Measurements from ENCODE around the gene MBLAC2.
A peak's percentile ranks its signal among the peaks of the same experiment; 100 is the strongest.

MBLAC2 gene

GRCh38 chr5:90474235-90475107, at the start of gene MBLAC2, which contains the start of gene POLR3G:
MBLAC2 (minus strand) TSS chr5:90474771; CDS start chr5:90474292, 479 bp downstream.
POLR3G (plus strand) TSS chr5:90474864; CDS start chr5:90485568, 10,704 bp downstream.
- Mint-ChIP-seq H3K36me3 (ENCODE audit: low read depth) (peaks cover 18% of the 10 kb centered on the region), H3K9me3 (peaks cover 9% of the 10 kb centered on the region), H3K4me3 (peak within 1 kb of the TSS; percentile 96 to 98 (median 97)), H3K4me1 (peaks cover 19% of the 10 kb centered on the region), H3K27ac (peak within 1 kb of the TSS; percentile 75 to 96 (median 93)), H3K27me3 (ENCODE audit: low read depth) (peaks cover 5% of the 10 kb centered on the region)
- peak; percentile 69 to 71 (median 71) for TF ChIP-seq CTCF (IDR thresholded peaks at IDR 0.05; ENCODE audit: unreplicated experiment in 3 of 3)

- Mint-ChIP-seq H3K9me3 (no peaks in the 10 kb centered on the region), H3K4me1 (no peaks in the 10 kb centered on the region), H3K4me3 (no peak overlapping the region), H3K36me3 (ENCODE audit: low read depth) (peaks cover 50% of the 10 kb centered on the region), H3K27me3 (ENCODE audit: low read depth) (no peaks in the 10 kb centered on the region), H3K27ac (no peak overlapping the region)
- no peak for TF ChIP-seq CTCF (IDR thresholded peaks at IDR 0.05; ENCODE audit: unreplicated experiment in 3 of 3)
Measured at GRCh38 chr5:90519081-90519480, 44.5 kb upstream of the MBLAC2 start.

- Mint-ChIP-seq H3K4me1 (no peaks in the 10 kb centered on the region), H3K4me3 (no peak overlapping the region), H3K27me3 (ENCODE audit: low read depth) (no peaks in the 10 kb centered on the region), H3K27ac (no peak overlapping the region), H3K9me3 (no peaks in the 10 kb centered on the region), H3K36me3 (ENCODE audit: low read depth) (peaks cover 46% of the 10 kb centered on the region)
- TF ChIP-seq CTCF (IDR thresholded peaks at IDR 0.05; ENCODE audit: unreplicated experiment in 3 of 3), result no peak
Measured at GRCh38 chr5:90518661-90519060, 44.1 kb upstream of the MBLAC2 start.

- TF ChIP-seq CTCF (IDR thresholded peaks at IDR 0.05; ENCODE audit: unreplicated experiment in 3 of 3), result no peak
- H3K36me3 Mint-ChIP-seq (ENCODE audit: low read depth), result peaks cover 12% of the 10 kb centered on the region
- no peaks in the 10 kb centered on the region for H3K4me1 Mint-ChIP-seq
- H3K27ac Mint-ChIP-seq, result no peak overlapping the region
- no peaks in the 10 kb centered on the region for H3K9me3 Mint-ChIP-seq
- no peak overlapping the region for H3K4me3 Mint-ChIP-seq
- no peaks in the 10 kb centered on the region for H3K27me3 Mint-ChIP-seq (ENCODE audit: low read depth)
Measured at GRCh38 chr5:90514520-90514919, 39.9 kb upstream of the MBLAC2 start.

GRCh38 chr5:90510438-90510837, 35.9 kb upstream of the MBLAC2 start:
- no peaks in the 10 kb centered on the region for H3K27me3 Mint-ChIP-seq (ENCODE audit: low read depth)
- no peak for TF ChIP-seq CTCF (IDR thresholded peaks at IDR 0.05; ENCODE audit: unreplicated experiment in 3 of 3)
- no peak overlapping the region for H3K27ac Mint-ChIP-seq
- no peaks in the 10 kb centered on the region for H3K9me3 Mint-ChIP-seq
- no peaks in the 10 kb centered on the region for H3K36me3 Mint-ChIP-seq (ENCODE audit: low read depth)
- no peaks in the 10 kb centered on the region for H3K4me1 Mint-ChIP-seq
- H3K4me3 Mint-ChIP-seq, result no peak overlapping the region

- no peaks in the 10 kb centered on the region for H3K9me3 Mint-ChIP-seq
Measured at GRCh38 chr5:90506221-90506620, 31.6 kb upstream of the MBLAC2 start.

More at GRCh38 chr5:90506221-90506620, 31.6 kb upstream of the MBLAC2 start:
- H3K27me3 Mint-ChIP-seq (ENCODE audit: low read depth), result no peaks in the 10 kb centered on the region
- H3K27ac Mint-ChIP-seq, result no peak overlapping the region
- H3K4me1 Mint-ChIP-seq, result no peaks in the 10 kb centered on the region
- no peaks in the 10 kb centered on the region for H3K36me3 Mint-ChIP-seq (ENCODE audit: low read depth)
- TF ChIP-seq CTCF (IDR thresholded peaks at IDR 0.05; ENCODE audit: unreplicated experiment in 3 of 3), result no peak
- H3K4me3 Mint-ChIP-seq, result no peak overlapping the region
